ENCODE results near the gene DYNC1LI2.
"Not testable (repeated sequence)": the region's sequence is repeated elsewhere in the genome, so short reads cannot be mapped to it uniquely, and the experiment has no call there.

DYNC1LI2 gene

DNA sequence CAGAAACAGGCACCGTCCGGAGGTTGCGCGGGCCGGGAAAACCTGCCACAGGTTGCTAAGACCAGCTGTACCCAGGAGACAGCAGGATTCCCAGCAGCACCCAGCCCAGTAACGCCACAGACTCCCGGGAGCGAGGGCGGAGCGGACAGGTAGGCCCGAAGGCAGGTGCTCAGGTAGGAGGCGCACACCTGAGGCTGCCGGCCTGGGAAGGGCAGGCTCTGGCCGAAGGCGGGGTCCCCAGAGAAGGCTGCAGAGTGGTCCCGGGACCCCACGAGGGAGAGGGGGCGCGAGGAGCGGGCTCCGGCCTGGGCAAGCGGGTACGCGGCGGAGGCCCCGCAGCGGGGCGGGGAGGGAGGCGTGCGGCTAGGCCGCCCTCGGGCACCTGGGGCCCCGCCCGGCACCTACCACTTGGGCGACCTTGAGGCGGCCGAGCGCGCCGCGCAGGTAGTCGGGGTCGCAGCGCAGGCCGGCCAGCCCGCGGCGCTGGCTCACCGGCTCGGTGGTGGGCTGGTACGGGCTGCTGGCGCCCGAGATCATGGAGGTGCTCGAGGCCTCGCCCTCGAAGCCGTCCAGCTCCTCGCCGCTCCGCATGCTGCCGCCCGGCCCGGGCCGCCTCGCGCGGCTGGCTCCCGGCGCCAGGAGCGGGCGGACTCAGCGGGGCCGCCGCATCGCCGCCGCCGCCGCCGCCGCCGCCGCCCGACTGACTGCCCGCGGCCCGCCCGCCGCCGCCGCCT lies 55.3 kb downstream of the DYNC1LI2 start:
- no peak for DNase-seq

DNA sequence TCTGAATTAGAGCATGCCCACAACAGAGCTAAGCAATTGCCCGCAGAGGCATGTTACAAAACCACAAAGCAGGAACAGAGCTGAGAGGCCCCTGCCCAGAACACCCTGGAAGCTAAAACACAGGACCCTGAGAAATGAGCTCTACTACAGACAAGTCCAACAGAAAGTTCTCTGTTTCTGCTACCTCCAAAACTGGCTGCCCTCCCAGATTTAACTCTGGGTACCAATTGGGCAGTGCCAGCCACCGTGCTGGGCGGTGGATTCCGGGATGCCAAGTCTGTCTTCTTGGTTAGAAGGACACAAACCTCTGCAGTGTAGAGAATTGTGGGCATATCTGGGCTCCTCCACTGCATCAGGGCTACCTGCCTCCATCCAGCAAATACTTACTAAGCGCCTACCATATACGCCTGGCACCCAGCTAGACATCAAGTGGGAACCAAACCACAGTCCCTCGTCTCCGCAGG lies 55.9 kb downstream of the DYNC1LI2 start:
- no peak for DNase-seq

DNA sequence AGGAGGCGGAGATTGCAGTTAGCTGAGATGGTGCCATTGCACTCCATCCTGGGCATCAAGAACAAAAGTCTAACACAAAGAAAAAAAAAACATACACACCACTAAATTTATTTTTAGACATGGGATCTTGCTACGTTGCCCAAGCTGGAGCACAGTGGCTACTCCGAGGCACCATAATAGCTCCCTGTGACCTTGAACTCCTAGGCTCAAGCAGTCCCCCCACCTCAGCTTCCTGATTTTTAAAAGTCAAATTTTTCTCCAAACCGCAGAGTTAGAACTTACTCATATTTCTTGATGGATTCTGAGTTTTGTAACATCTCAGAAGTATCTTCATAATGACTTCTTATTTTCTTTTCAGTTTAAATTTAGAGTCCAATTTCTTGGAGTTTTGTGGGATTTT lies 58.3 kb downstream of the DYNC1LI2 start:
- DNase-seq: no peak

DNA sequence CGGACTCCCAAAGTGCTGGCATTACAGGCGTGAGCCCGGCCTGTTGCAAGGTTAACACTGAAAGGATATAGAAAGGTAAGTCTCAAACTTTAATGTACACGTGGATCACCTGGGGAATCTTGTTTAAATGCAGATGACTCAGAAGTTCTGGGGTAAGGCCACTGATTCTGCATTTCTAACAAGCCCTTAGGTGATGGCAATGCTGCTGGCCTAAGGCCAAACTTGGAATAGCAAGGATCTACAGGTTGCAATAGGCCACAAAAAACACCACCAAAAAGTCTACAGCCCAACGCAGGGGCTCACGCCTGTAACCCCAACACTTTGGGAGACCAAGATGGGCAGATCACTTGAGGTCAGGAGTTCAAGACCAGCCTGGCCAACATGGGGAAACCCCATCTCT lies 59.1 kb downstream of the DYNC1LI2 start:
- no peak for DNase-seq

DNA sequence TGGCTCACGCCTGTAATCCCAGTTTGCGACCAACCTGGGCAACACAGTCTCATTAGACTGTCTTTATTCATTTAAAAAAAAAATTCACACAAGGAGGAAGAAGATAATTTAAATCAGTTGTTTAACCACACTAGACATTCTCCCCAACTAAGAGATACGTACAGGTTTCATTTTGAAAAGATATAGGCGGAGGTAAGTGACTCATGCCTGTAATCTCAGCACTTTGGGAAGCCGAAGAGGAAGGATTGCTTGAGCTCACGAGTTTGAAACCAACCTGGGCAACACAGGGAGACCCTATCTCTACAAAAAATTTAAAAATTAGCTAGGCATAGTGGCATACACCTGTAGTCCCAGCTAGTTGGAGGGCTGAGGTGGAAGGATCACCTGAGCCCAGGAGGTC lies 60.2 kb downstream of the DYNC1LI2 start:
- DNase-seq: no peak

DNA sequence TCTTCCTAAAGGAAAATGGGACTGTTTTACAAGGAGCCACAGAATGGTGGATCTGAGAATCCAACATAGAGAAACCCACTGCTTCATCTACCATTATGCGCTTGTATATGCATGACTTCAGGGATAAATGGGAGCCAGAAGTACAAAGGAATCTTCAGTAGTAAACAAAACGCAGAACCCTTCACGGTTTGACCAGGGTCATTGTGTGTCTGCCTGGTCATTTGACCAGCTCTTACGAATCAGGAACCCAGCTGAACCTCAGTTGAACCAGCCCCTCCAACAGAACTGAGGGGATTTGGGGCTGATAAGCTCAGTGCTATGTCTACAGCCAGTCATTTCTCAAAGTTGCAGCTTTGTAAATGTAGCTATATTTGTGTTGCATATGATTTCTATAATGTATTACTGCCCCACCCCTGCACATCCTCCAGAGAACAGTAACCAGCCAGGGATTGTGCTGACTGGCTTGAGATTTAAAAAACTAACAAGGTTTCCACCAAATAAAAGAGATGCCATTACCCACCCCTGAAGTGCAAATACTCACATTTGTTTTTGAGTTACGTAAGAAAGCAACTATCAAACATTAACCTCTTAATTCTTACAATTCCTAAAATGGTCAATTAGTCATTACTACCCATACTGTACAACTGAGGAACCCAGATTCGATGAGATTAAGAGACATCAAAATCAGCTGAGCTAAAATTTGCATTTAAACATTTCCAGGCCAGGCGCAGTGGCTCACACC lies 61.1 kb downstream of the DYNC1LI2 start:
- no peak for DNase-seq

DNA sequence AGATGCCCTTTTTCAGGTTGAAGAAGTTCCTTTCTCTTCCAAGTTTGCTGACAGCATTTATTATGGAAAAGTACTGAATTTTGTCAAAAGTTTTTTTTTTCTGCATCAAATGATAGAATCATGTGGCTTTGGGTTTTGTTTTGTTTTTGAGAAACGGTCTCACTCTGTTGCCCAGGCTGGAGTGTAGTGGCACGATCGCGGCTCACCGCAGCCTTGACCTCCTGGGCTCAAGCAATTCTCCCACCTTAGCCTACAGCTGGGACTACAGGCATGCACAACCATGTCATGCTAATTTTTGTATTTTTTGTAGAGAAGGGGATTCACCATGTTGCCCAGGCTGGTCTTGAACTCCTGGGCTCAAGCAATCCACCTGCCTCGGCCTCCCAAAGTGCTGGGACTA lies 62.1 kb downstream of the DYNC1LI2 start:
- DNase-seq: no peak

DNA sequence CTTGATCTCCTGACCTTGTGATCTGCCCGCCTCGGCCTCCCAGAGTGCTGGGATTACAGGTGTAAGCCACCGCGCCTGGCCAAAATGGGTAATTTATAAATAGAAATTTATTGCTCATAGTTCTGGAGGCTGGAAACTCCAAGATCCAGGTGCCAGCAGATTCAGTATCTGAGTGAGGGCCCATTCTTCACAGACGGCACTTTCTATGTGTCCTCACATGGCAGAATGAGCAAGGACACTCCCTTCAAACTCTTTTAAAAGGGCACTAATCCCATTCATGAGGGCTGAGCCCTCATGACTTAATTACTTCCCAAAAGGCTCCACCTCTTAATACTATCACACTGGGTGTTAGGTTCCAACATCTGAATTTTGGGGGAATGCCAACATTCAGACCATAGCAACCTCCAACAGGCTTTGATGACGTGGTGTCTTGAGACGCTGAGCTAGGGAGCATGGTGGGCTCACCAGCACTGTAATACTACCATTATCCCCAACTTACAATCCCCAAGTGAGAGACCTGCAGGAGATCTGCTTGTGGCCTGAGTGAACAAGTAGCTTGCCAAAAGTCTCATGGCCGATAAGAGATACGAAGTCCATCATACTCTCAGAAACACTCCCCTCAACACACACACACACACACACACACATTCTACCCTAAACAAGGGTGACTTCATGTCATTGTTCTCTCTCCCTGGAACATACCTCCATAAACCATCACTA lies 63.3 kb downstream of the DYNC1LI2 start:
- no peak for DNase-seq

DNA sequence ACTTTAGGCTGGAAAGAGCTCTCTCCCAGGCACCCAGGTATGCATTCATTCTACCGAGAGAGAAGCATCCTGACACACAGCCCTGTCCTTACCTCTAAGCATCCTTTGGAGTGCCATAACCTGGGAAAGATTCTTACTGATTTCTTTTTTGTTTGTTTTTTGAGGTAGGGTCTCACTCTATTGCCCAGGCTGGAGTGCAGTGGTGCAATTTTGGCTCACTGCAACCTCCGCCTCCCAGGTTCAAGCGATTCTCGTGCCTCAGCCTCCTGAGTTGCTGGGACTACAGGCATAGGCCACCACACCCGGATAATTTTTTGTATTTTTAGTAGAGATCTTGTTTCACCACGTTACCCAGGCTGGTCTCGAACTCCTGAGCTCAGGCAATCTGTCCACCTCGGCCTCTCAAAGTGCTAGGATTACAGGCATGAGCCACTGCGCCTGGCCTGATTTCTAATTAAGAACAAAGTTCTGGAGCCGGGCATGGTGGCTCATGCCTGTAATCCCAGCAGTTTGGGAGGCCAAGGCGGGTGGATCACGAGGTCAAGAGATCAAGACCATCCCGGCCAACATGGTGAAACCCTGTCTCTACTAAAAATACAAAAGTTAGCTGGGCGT lies 65.8 kb downstream of the DYNC1LI2 start:
- not testable (repeated sequence) for DNase-seq

DNA sequence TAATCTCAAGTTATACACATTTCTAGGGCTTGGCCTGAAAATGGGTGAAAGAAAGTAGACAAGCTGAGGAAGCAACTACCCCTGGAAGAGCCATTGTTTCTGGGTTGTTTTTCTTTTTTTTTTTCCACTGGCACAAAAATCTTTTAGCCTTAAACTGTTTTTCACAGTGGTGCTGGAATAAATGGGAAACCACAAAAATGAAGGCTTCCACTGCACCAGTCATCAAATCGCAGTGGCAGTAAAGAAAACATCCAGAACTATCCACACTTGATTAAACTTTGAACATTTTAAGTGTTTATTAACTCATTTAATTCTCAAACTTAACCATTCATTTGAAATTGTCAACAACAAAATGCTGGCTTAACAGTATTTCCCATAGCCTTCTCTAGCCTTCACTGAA lies 69.1 kb downstream of the DYNC1LI2 start:
- DNase-seq: no peak

DNA sequence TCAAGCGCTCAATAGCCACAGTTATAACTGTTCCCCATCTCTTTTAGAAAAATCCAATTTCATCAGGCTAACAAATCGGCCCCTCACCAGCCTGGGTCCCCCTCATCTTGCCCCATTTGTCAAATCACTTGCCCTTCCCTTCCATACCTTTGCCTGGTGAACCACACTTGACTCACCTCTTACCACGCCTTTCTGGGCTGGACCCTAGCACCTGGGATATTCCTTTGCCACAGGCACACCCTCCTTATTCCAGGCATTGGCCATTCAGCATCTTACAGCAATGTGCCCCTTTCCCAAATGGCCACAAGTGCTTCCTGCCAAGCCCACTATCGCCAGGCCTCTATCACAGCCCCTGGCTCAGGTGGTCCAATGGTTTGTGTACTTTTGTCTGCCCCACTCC lies 69.7 kb downstream of the DYNC1LI2 start:
- DNase-seq: no peak

DNA sequence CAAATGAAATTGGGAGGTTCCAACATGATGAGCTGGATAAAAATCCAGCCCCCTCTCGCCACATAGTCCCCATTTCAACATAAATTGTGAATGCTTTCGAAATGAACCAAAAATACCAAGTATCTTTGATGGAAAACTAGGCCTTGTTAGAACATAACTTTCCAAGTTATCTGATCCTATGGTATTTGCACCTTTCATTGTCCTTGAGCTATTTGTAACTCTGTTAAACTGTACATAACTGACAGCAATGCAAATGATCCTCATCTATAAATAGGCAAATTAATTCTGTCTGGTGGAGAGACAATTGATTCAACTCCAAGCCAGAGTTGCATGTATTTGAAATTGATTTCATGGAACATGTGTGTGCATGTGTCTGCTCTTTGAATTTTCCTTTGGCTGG lies 73.1 kb downstream of the DYNC1LI2 start:
- no peak for DNase-seq

DNA sequence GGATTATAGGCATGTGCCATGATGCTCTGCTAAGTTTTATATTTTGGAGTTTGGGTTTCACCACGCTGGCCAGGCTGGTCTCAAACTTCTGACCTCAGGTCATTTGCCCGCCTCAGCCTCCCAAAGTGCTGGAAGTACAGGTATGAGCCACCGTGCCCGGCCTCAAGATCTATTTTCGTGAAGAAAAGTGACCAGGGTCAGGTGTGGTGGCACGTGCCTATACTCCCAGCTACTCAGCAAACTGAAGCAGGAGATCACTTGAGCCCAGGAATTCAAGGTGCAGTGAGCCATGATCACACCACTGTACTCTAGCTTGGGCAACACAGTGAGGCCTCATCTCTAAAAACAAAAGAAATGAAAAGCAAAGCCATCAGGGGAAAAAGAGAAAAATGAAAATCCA lies 73.6 kb downstream of the DYNC1LI2 start:
- DNase-seq: no peak

DNA sequence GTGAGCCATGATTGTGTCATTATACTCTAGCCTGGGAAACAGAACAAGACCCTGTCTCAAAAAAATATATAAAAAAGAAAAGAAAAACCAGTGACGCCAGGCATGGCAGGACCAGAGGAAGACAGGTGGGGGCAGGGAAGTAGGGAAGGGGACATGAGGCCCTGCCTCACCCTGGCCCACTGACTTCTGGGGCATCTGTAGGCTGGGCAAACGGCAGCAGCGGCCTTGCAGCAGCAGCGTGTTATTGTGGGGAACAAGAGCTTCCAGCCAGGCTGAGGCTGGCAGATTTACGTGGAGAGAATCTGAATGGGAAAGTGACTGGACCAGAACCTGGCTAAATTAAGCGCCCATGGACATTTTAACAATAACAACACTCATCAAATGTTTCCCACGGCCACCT lies 74.2 kb downstream of the DYNC1LI2 start:
- no peak for DNase-seq

DNA sequence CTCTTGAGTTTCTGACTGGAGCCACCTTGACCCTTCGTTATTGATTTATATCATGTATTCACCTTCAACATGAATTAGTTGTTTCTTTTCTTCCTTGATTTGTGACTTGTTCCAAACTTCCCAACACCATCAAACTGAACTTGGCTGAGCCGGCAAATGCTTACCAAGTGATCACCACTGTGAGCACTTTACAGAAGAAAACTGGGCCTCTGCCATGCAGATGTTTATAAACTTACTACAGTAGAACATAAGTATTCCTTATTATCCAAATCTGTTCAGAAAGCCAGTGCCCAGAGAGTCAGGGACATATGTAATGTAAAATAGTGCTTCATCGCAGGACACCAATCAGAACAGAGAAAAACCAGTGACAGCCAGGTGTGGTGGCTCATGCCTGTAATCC lies 74.8 kb downstream of the DYNC1LI2 start:
- DNase-seq: no peak

DNA sequence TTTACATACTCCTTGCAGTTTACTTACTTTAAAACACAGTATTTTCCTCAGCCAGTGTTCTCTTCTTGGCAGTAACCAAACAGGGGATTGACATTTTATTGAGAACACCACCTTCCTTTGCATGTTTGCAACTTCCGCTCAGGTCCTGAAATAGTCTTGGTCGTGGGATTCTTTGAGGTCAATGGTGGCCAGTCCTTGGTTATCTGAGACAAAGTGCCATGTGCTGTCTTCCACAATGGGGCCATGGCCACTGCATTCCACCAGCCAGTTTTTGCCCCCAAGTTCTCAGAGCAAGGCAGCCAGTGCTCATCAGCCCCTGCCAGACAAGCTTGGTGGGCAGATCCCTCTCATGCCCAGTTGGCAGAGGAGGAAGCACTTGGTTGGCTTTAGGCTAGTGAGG lies 77.7 kb downstream of the DYNC1LI2 start:
- DNase-seq: no peak

Measured in activated T-cell treated with anti-CD3 and anti-CD28 coated beads for 4 hours (primary cell).